T-helper 1 cell treated with Interleukin-12 subunit alpha and Interleukin-12 subunit beta and Interleukin-4 antibody, amounts not matched to agents 30 μg/mL and 1 μg/mL, for 36 hours (primary cell): ENCODE data around the gene BPIFA1.

Source experiments
- H3K27ac Mint-ChIP-seq: one replicate; pipeline ENCODE4 v1.8.0; 2021; ENCODE audit warnings: mild to moderate bottlenecking, mixed read lengths
- H3K27me3 Mint-ChIP-seq: one replicate; pipeline ENCODE4 v1.8.0; 2021; ENCODE audit warnings: low read depth, mixed read lengths
- H3K36me3 Mint-ChIP-seq: one replicate; pipeline ENCODE4 v1.8.0; 2021; ENCODE audit warnings: low read depth, mixed read lengths
- H3K4me1 Mint-ChIP-seq: one replicate; pipeline ENCODE4 v1.8.0; 2021; ENCODE audit warnings: low read depth, mixed read lengths
- H3K4me3 Mint-ChIP-seq: one replicate; pipeline ENCODE4 v1.8.0; 2021; ENCODE audit warnings: mild to moderate bottlenecking, moderate library complexity, mixed read lengths
- H3K9me3 Mint-ChIP-seq: one replicate; pipeline ENCODE4 v1.8.0; 2021; ENCODE audit warnings: mixed read lengths

The BPIFA1 gene

GRCh38 chr20:33231237-33231636 is 4.6 kb upstream of the BPIFA1 start:
- Mint-ChIP-seq H3K4me3 (no peak overlapping the region), H3K4me1 (peaks cover 22% of the 10 kb centered on the region), H3K36me3 (no peaks in the 10 kb centered on the region), H3K9me3 (no peaks in the 10 kb centered on the region), H3K27ac (no peak overlapping the region), H3K27me3 (no peaks in the 10 kb centered on the region)

- Mint-ChIP-seq H3K27me3 (peaks cover 4% of the 10 kb centered on the region), H3K36me3 (no peaks in the 10 kb centered on the region), H3K4me1 (peaks cover 22% of the 10 kb centered on the region), H3K9me3 (no peaks in the 10 kb centered on the region), H3K4me3 (no peak overlapping the region), H3K27ac (peak overlapping the region; percentile 52)
Observed at GRCh38 chr20:33232486-33233072, 3.2 kb upstream of the BPIFA1 start.

GRCh38 chr20:33233129-33233774 is 2.5 kb upstream of the BPIFA1 start:
- Mint-ChIP-seq H3K27ac (peak overlapping the region; percentile 35), H3K4me1 (peaks cover 22% of the 10 kb centered on the region), H3K9me3 (no peaks in the 10 kb centered on the region), H3K4me3 (no peak overlapping the region), H3K36me3 (no peaks in the 10 kb centered on the region), H3K27me3 (peaks cover 4% of the 10 kb centered on the region)

- Mint-ChIP-seq H3K27ac (no peak overlapping the region), H3K27me3 (peaks cover 4% of the 10 kb centered on the region), H3K9me3 (no peaks in the 10 kb centered on the region), H3K36me3 (no peaks in the 10 kb centered on the region), H3K4me3 (no peak overlapping the region), H3K4me1 (peaks cover 22% of the 10 kb centered on the region)
Observed at GRCh38 chr20:33234050-33234449, 1.7 kb upstream of the BPIFA1 start.

- H3K9me3 Mint-ChIP-seq: no peaks in the 10 kb centered on the region
- H3K36me3 Mint-ChIP-seq: no peaks in the 10 kb centered on the region
- peaks cover 12% of the 10 kb centered on the region for H3K4me1 Mint-ChIP-seq
- H3K27me3 Mint-ChIP-seq: peaks cover 4% of the 10 kb centered on the region
- no peak overlapping the region for H3K4me3 Mint-ChIP-seq
- no peak overlapping the region for H3K27ac Mint-ChIP-seq
Observed at GRCh38 chr20:33236351-33236750, 555 bp downstream of the BPIFA1 start.

- no peaks in the 10 kb centered on the region for H3K9me3 Mint-ChIP-seq
- H3K4me1 Mint-ChIP-seq: peaks cover 2% of the 10 kb centered on the region
- peaks cover 4% of the 10 kb centered on the region for H3K27me3 Mint-ChIP-seq
- H3K36me3 Mint-ChIP-seq: no peaks in the 10 kb centered on the region
- no peak overlapping the region for H3K4me3 Mint-ChIP-seq
- no peak overlapping the region for H3K27ac Mint-ChIP-seq
Observed at GRCh38 chr20:33237989-33238388, 2.2 kb downstream of the BPIFA1 start.

GRCh38 chr20:33239418-33239817 is 3.6 kb downstream of the BPIFA1 start:
- Mint-ChIP-seq H3K9me3 (no peaks in the 10 kb centered on the region), H3K4me3 (no peak overlapping the region), H3K36me3 (no peaks in the 10 kb centered on the region), H3K27me3 (peaks cover 9% of the 10 kb centered on the region), H3K4me1 (no peaks in the 10 kb centered on the region), H3K27ac (no peak overlapping the region)

- H3K4me3 Mint-ChIP-seq: no peak overlapping the region
- no peak overlapping the region for H3K27ac Mint-ChIP-seq
Observed at GRCh38 chr20:33239979-33240736, 4.4 kb downstream of the BPIFA1 start.

GRCh38 chr20:33240923-33241322 is 5.1 kb downstream of the BPIFA1 start:
- peaks cover 9% of the 10 kb centered on the region for H3K27me3 Mint-ChIP-seq
- no peak overlapping the region for H3K27ac Mint-ChIP-seq

More at GRCh38 chr20:33239979-33240736, 4.4 kb downstream of the BPIFA1 start:
- H3K9me3 Mint-ChIP-seq: no peaks in the 10 kb centered on the region
- peaks cover 9% of the 10 kb centered on the region for H3K27me3 Mint-ChIP-seq
- H3K4me1 Mint-ChIP-seq: no peaks in the 10 kb centered on the region
- H3K36me3 Mint-ChIP-seq: no peaks in the 10 kb centered on the region

GRCh38 chr20:33242319-33243100 is 6.7 kb downstream of the BPIFA1 start:
- Mint-ChIP-seq H3K4me3 (no peak overlapping the region), H3K27ac (no peak overlapping the region), H3K4me1 (no peaks in the 10 kb centered on the region), H3K9me3 (no peaks in the 10 kb centered on the region), H3K36me3 (no peaks in the 10 kb centered on the region), H3K27me3 (peaks cover 4% of the 10 kb centered on the region)

More at GRCh38 chr20:33240923-33241322, 5.1 kb downstream of the BPIFA1 start:
- H3K9me3 Mint-ChIP-seq: no peaks in the 10 kb centered on the region
- H3K4me3 Mint-ChIP-seq: no peak overlapping the region
- H3K4me1 Mint-ChIP-seq: no peaks in the 10 kb centered on the region
- H3K36me3 Mint-ChIP-seq: no peaks in the 10 kb centered on the region

- no peak overlapping the region for H3K27ac Mint-ChIP-seq
- no peak overlapping the region for H3K4me3 Mint-ChIP-seq
- H3K4me1 Mint-ChIP-seq: no peaks in the 10 kb centered on the region
- no peaks in the 10 kb centered on the region for H3K36me3 Mint-ChIP-seq
- peaks cover 4% of the 10 kb centered on the region for H3K27me3 Mint-ChIP-seq
- no peaks in the 10 kb centered on the region for H3K9me3 Mint-ChIP-seq
Observed at GRCh38 chr20:33246077-33246476, 10.3 kb downstream of the BPIFA1 start.

GRCh38 chr20:33249456-33249855 is 13.7 kb downstream of the BPIFA1 start:
- no peak overlapping the region for H3K27ac Mint-ChIP-seq
- peaks cover 4% of the 10 kb centered on the region for H3K27me3 Mint-ChIP-seq
- no peaks in the 10 kb centered on the region for H3K4me1 Mint-ChIP-seq
- H3K36me3 Mint-ChIP-seq: no peaks in the 10 kb centered on the region
- H3K9me3 Mint-ChIP-seq: no peaks in the 10 kb centered on the region
- no peak overlapping the region for H3K4me3 Mint-ChIP-seq

- no peaks in the 10 kb centered on the region for H3K9me3 Mint-ChIP-seq
- H3K4me1 Mint-ChIP-seq: no peaks in the 10 kb centered on the region
- no peak overlapping the region for H3K4me3 Mint-ChIP-seq
- H3K27me3 Mint-ChIP-seq: peaks cover 6% of the 10 kb centered on the region
- H3K36me3 Mint-ChIP-seq: no peaks in the 10 kb centered on the region
- H3K27ac Mint-ChIP-seq: no peak overlapping the region
Observed at GRCh38 chr20:33250666-33251065, 14.9 kb downstream of the BPIFA1 start.

GRCh38 chr20:33251496-33251895 is 15.7 kb downstream of the BPIFA1 start:
- Mint-ChIP-seq H3K27ac (no peak overlapping the region), H3K4me3 (no peak overlapping the region), H3K27me3 (peaks cover 11% of the 10 kb centered on the region), H3K36me3 (no peaks in the 10 kb centered on the region), H3K4me1 (no peaks in the 10 kb centered on the region), H3K9me3 (no peaks in the 10 kb centered on the region)
